ENCODE measurements around the gene KANSL1.
A peak's percentile ranks its signal among the peaks of the same experiment; 100 is the strongest.

The KANSL1 gene

GRCh38 chr17:45992175-45992574, 201.1 kb downstream of the KANSL1 start:
- Histone ChIP-seq H3K27me3 (ENCODE audit: control insufficient read depth, low read length) (no peaks in the 10 kb centered on the region), H3K9me3 (ENCODE audit: control insufficient read depth, insufficient read depth, low read length) (no peaks in the 10 kb centered on the region)
- no peak for TF ChIP-seq EZH2phosphoT487 (IDR thresholded peaks at IDR 0.05; ENCODE audit: borderline replicate concordance, low read length)
- no peak for TF ChIP-seq CTCF (IDR thresholded peaks at IDR 0.05; ENCODE audit: low read depth, low read length, poor library complexity, severe bottlenecking)

GRCh38 chr17:45991341-45991740, 201.9 kb downstream of the KANSL1 start:
- Histone ChIP-seq H3F3A (ENCODE audit: control insufficient read depth, insufficient read depth) (no peaks in the 10 kb centered on the region), H3K4me1 (ENCODE audit: control insufficient read depth, low read length) (no peaks in the 10 kb centered on the region)
- TF ChIP-seq CTCF (IDR thresholded peaks at IDR 0.05; ENCODE audit: low read depth, low read length, poor library complexity, severe bottlenecking) (no peak), EZH2phosphoT487 (IDR thresholded peaks at IDR 0.05; ENCODE audit: borderline replicate concordance, low read length) (no peak)

More at GRCh38 chr17:45992175-45992574, 201.1 kb downstream of the KANSL1 start:
- no peak overlapping the region for H3K4me3 ChIP-seq (ENCODE audit: low read length)
- no peaks in the 10 kb centered on the region for H3K36me3 ChIP-seq (ENCODE audit: control insufficient read depth, low read length)
- no peaks in the 10 kb centered on the region for H3K79me2 ChIP-seq (ENCODE audit: control insufficient read depth, low read length)
- no peak overlapping the region for H3K27ac ChIP-seq (ENCODE audit: low read depth, low read length)
- H3F3A ChIP-seq (ENCODE audit: control insufficient read depth, insufficient read depth): no peaks in the 10 kb centered on the region
- H4K20me1 ChIP-seq (ENCODE audit: control insufficient read depth, insufficient read depth, low read depth, low read length): no peaks in the 10 kb centered on the region
- no peak overlapping the region for H3K4me2 ChIP-seq (ENCODE audit: low read length)
- no peaks in the 10 kb centered on the region for H3K4me1 ChIP-seq (ENCODE audit: control insufficient read depth, low read length)
- H3K9me2 ChIP-seq (replicated peaks; ENCODE audit: control insufficient read depth, low read length): no peaks in the 10 kb centered on the region

GRCh38 chr17:45990886-45991285, 202.3 kb downstream of the KANSL1 start:
- Histone ChIP-seq H3F3A (ENCODE audit: control insufficient read depth, insufficient read depth) (no peaks in the 10 kb centered on the region), H3K36me3 (ENCODE audit: control insufficient read depth, low read length) (no peaks in the 10 kb centered on the region), H4K20me1 (ENCODE audit: control insufficient read depth, insufficient read depth, low read depth, low read length) (no peaks in the 10 kb centered on the region), H3K4me3 (ENCODE audit: low read length) (no peak overlapping the region), H3K27me3 (ENCODE audit: control insufficient read depth, low read length) (no peaks in the 10 kb centered on the region), H3K9me3 (ENCODE audit: control insufficient read depth, insufficient read depth, low read length) (no peaks in the 10 kb centered on the region), H3K27ac (ENCODE audit: low read depth, low read length) (no peak overlapping the region), H3K4me2 (ENCODE audit: low read length) (no peak overlapping the region), H3K79me2 (ENCODE audit: control insufficient read depth, low read length) (no peaks in the 10 kb centered on the region), H3K4me1 (ENCODE audit: control insufficient read depth, low read length) (no peaks in the 10 kb centered on the region), H3K9me2 (replicated peaks; ENCODE audit: control insufficient read depth, low read length) (no peaks in the 10 kb centered on the region)
- TF ChIP-seq EZH2phosphoT487 (IDR thresholded peaks at IDR 0.05; ENCODE audit: borderline replicate concordance, low read length) (no peak), CTCF (IDR thresholded peaks at IDR 0.05; ENCODE audit: low read depth, low read length, poor library complexity, severe bottlenecking) (peak; percentile 18)

More at GRCh38 chr17:45991341-45991740, 201.9 kb downstream of the KANSL1 start:
- Histone ChIP-seq H3K27ac (ENCODE audit: low read depth, low read length) (no peak overlapping the region), H3K27me3 (ENCODE audit: control insufficient read depth, low read length) (no peaks in the 10 kb centered on the region), H3K4me3 (ENCODE audit: low read length) (no peak overlapping the region), H3K4me2 (ENCODE audit: low read length) (no peak overlapping the region), H3K36me3 (ENCODE audit: control insufficient read depth, low read length) (no peaks in the 10 kb centered on the region), H4K20me1 (ENCODE audit: control insufficient read depth, insufficient read depth, low read depth, low read length) (no peaks in the 10 kb centered on the region), H3K79me2 (ENCODE audit: control insufficient read depth, low read length) (no peaks in the 10 kb centered on the region), H3K9me3 (ENCODE audit: control insufficient read depth, insufficient read depth, low read length) (no peaks in the 10 kb centered on the region), H3K9me2 (replicated peaks; ENCODE audit: control insufficient read depth, low read length) (no peaks in the 10 kb centered on the region)

All from DOHH2 (cell line).